Panc1 (cell line): ENCODE measurements around the gene KRTAP9-3.

ENCODE experiments used
- CTCF ChIP-seq: fragments of 450-650 bp; IDR thresholded peaks from 2 replicates; pipeline ENCODE4 v1.5.1; 2017; ENCODE audit warnings: mild to moderate bottlenecking
- POLR2AphosphoS5 ChIP-seq: IDR thresholded peaks from 2 replicates; pipeline ENCODE4 v1.6.1; 2012; ENCODE audit warnings: mild to moderate bottlenecking, low read depth, low read length, moderate library complexity
- REST ChIP-seq, 2 experiments: IDR thresholded peaks; 2 replicates each; pipeline ENCODE4 v1.6.1; 2011 to 2012; ENCODE audit warnings: low read depth in 2 of 2, control low read depth in 1 of 2, low read length in 1 of 2, mild to moderate bottlenecking in 1 of 2, moderate library complexity in 1 of 2; ENCODE audit not compliant: insufficient read depth in 1 of 2
- SIN3A ChIP-seq: IDR thresholded peaks from 2 replicates; pipeline ENCODE4 v1.6.1; 2012; ENCODE audit warnings: low read depth, mild to moderate bottlenecking, low read length, moderate library complexity, borderline replicate concordance; ENCODE audit not compliant: insufficient read depth
- TCF7L2 ChIP-seq: IDR thresholded peaks from 2 replicates; pipeline ENCODE4 v1.6.1; 2011; ENCODE audit warnings: mild to moderate bottlenecking, low read depth, low read length, inconsistent platforms

GRCh38 chr17:41271858-41272257 is 39.6 kb downstream of the KRTAP9-3 start:
- TF ChIP-seq CTCF (no peak), REST (IDR thresholded peaks at IDR 0.05; ENCODE audit: insufficient read depth in 1 of 2, low read depth in 2 of 2, low read length in 1 of 2) (no peak), SIN3A (no peak), POLR2AphosphoS5 (no peak), TCF7L2 (no peak)
